ENCODE measurements around the gene CALHM5. TPM values are rescaled to one million over a fixed set of nuclear protein-coding genes. Genes with fewer than 3 reads are reported as not detected.

Gene CALHM5
- total RNA-seq = 3.6 and 4.4 TPM in 2 replicates

GRCh38 chr6:116511424-116512110, at the start of gene CALHM5:
CALHM5 (plus strand) TSS chr6:116511639; CDS start chr6:116511697, 58 bp downstream.

GRCh38 chr6:116545651-116546050, 34.2 kb downstream of the CALHM5 start, which contains the start of gene TRAPPC3L:
TRAPPC3L (minus strand) TSS chr6:116545684; CDS start chr6:116545514, 170 bp downstream.

GRCh38 chr6:116553451-116553850, 42.0 kb downstream of the CALHM5 start, which contains the start of gene CALHM4:
CALHM4 (plus strand) TSS chr6:116553751; CDS start chr6:116553794, 43 bp downstream.

GRCh38 chr6:116570856-116571682, 59.6 kb downstream of the CALHM5 start, which contains the start of gene RWDD1:
RWDD1 (plus strand) TSS chr6:116571504; CDS start chr6:116571583, 79 bp downstream.

Other genes with a start within 250 kb of the CALHM5 start
- gene TSPYL1, start 231.7 kb upstream of the CALHM5 start, total RNA-seq = 48.4 and 54.3 TPM in 2 replicates
- gene DSE, start 140.7 kb upstream of the CALHM5 start, total RNA-seq = 14.6 and 15.3 TPM in 2 replicates
- not detected in 2 replicates for gene CALHM6, start 50.3 kb upstream of the CALHM5 start, total RNA-seq
- 0.10 TPM in 1 of 2 replicates, not detected in the other for gene TRAPPC3L, start 34.0 kb downstream of the CALHM5 start, total RNA-seq
- 0.87 TPM in 1 of 2 replicates, not detected in the other for gene CALHM4, start 42.1 kb downstream of the CALHM5 start, total RNA-seq
- gene RWDD1, start 59.9 kb downstream of the CALHM5 start, total RNA-seq = 40.0 and 41.1 TPM in 2 replicates
- gene RSPH4A, start 104.8 kb downstream of the CALHM5 start, total RNA-seq = under 0.01 and 0.10 TPM in 2 replicates
- 8.1 TPM in 2 replicates for gene ZUP1, start 157.1 kb downstream of the CALHM5 start, total RNA-seq
- gene KPNA5, start 169.6 kb downstream of the CALHM5 start, total RNA-seq = 3.7 and 3.9 TPM in 2 replicates

All from mammary microvascular endothelial cell (primary cell).